ENCODE results near the gene TMEM231. TPM values are rescaled to one million over a fixed set of nuclear protein-coding genes. Genes with fewer than 3 reads are reported as not detected.
"Not testable (repeated sequence)": the region's sequence is repeated elsewhere in the genome, so short reads cannot be mapped to it uniquely, and the experiment has no call there.

TMEM231 gene
- total and polyA plus RNA-seq, 2 experiments from 2014 or later, result 17.1 to 20.3 TPM

DNA sequence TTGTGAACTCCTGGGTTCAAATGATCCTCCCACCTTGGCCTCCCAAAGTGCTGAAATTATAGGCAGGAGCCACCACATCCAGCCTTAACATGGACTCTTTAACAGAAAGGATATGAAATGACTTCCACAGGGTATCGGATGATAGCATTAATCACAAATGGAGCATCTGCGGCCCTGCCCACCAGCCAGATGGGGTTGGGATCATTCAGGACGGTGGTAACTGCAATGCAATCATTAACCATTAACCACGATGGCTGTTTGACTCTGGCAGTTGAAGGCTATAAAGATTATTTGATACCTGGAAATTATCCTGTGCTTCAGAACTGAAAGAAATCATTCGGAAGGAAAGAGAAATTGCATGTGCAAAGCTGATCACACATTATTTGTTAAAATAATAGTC is 14.8 kb downstream of the TMEM231 start:
- H3K4me3 ChIP-seq, result no peak overlapping the region
- H3K36me3 ChIP-seq, result no peaks in the 10 kb centered on the region
- H3K4me1 ChIP-seq (ENCODE audit: low read depth), result no peaks in the 10 kb centered on the region
- no peaks in the 10 kb centered on the region for H3K27me3 ChIP-seq
- no peak overlapping the region for H3K27ac ChIP-seq
- H3K9me3 ChIP-seq (ENCODE audit: low read depth), result no peaks in the 10 kb centered on the region
- DNase-seq (ENCODE audit: low read depth in 1 of 2, low spot score in 1 of 2), result no peak
- TF ChIP-seq, protein P1, sequence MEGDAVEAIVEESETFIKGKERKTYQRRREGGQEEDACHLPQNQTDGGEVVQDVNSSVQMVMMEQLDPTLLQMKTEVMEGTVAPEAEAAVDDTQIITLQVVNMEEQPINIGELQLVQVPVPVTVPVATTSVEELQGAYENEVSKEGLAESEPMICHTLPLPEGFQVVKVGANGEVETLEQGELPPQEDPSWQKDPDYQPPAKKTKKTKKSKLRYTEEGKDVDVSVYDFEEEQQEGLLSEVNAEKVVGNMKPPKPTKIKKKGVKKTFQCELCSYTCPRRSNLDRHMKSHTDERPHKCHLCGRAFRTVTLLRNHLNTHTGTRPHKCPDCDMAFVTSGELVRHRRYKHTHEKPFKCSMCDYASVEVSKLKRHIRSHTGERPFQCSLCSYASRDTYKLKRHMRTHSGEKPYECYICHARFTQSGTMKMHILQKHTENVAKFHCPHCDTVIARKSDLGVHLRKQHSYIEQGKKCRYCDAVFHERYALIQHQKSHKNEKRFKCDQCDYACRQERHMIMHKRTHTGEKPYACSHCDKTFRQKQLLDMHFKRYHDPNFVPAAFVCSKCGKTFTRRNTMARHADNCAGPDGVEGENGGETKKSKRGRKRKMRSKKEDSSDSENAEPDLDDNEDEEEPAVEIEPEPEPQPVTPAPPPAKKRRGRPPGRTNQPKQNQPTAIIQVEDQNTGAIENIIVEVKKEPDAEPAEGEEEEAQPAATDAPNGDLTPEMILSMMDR (IDR thresholded peaks at IDR 0.05; ENCODE audit: low read depth, low read length), result no peak

DNA sequence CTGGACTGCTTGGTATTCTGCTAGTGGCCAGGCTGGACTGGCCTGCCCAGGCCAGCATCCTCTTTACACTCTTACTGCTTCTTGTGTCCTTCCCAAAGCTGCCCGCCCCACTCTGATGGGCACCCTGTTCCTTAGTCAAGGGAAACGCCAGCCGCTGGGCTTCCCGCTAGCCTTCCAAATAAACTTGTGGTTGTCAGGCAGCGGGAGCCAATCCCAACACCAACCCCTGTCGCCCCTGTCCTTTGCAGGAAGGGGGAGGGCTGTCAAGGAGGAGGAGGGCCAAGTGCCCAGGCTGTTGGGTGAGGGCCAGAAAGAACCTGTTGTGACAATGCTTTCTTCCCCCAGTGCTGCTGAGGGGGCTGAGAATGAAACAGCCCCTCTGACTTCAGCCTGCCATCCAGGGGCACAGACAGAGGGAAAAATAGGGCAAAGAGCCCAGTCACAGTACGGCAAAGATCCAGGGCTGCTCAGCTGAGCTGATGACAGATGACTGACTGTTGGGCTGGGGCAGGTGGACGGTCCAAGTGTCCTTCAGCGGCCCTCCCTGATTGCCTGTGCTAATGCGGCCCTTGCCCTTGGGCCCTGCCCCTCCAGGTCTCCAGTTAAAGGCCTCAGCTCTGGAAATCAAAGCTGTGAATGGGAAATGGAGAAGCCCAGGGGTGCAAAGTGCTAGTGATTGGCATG is 17.0 kb downstream of the TMEM231 start:
- not testable (repeated sequence) for H3K27me3 ChIP-seq; H3K4me3 ChIP-seq; DNase-seq (ENCODE audit: low read depth in 1 of 2, low spot score in 1 of 2); H3K27ac ChIP-seq; H3K36me3 ChIP-seq; H3K4me1 ChIP-seq (ENCODE audit: low read depth); H3K9me3 ChIP-seq (ENCODE audit: low read depth)

DNA sequence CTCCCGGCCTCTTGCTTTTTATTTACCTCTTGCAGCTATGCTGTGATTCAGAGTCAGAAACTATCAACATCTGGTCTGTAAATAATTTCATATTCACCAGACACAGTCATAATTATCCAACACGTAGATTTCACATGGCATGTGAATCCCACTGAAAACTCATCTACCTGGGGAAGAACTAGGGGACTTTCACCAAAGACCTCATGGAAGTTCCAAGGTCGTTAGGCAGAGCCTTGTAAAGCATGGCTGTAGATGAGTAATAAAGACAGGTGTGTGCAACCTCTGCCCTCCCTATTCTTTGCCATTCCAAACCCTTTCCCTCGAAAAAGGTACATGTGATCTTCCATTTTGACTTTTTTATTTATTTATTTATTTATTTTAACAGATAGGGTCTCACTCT is 18.3 kb downstream of the TMEM231 start:
- DNase-seq (ENCODE audit: low read depth in 1 of 2, low spot score in 1 of 2), result no peak
- TF ChIP-seq, protein P1 (IDR thresholded peaks at IDR 0.05; ENCODE audit: low read depth, low read length), result no peak
- no peaks in the 10 kb centered on the region for H3K9me3 ChIP-seq (ENCODE audit: low read depth)
- H3K27ac ChIP-seq, result no peak overlapping the region
- no peak overlapping the region for H3K4me3 ChIP-seq
- no peaks in the 10 kb centered on the region for H3K36me3 ChIP-seq
- no peaks in the 10 kb centered on the region for H3K27me3 ChIP-seq
- no peaks in the 10 kb centered on the region for H3K4me1 ChIP-seq (ENCODE audit: low read depth)

DNA sequence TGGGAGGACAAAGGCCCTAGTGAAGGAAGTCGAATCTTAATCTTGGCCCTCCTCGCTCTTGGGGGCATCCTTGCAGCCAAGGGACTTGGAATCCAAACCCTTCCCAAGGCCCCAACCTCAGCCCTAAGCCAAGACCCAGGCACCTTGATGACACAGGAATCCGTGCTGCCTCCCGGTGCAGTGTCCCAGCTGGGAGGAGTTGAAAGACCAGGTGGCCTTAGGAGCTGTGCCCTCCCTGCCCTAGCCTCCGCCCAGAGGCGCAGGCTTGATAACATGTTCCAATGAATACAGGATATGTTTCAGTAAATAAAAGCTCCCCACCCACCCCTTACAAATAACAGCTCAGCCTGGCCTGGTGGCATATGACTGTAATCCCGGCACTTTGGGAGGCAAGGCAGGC is 20.2 kb downstream of the TMEM231 start, which contains the start of gene CHST5:
TSS of gene CHST5 (minus strand) at position 208 of the 400 bp plus-strand sequence. CDS start 5,724 bp downstream, outside the sequence.
- Histone ChIP-seq H3K27ac (no peak within 1 kb of the TSS), H3K36me3 (no peaks in the 10 kb centered on the region), H3K9me3 (ENCODE audit: low read depth) (no peaks in the 10 kb centered on the region), H3K4me3 (no peak within 1 kb of the TSS), H3K27me3 (no peaks in the 10 kb centered on the region), H3K4me1 (ENCODE audit: low read depth) (no peaks in the 10 kb centered on the region)
- TF ChIP-seq, protein P1 (IDR thresholded peaks at IDR 0.05; ENCODE audit: low read depth, low read length), result no peak
- DNase-seq (ENCODE audit: low read depth in 1 of 2, low spot score in 1 of 2), result no peak

DNA sequence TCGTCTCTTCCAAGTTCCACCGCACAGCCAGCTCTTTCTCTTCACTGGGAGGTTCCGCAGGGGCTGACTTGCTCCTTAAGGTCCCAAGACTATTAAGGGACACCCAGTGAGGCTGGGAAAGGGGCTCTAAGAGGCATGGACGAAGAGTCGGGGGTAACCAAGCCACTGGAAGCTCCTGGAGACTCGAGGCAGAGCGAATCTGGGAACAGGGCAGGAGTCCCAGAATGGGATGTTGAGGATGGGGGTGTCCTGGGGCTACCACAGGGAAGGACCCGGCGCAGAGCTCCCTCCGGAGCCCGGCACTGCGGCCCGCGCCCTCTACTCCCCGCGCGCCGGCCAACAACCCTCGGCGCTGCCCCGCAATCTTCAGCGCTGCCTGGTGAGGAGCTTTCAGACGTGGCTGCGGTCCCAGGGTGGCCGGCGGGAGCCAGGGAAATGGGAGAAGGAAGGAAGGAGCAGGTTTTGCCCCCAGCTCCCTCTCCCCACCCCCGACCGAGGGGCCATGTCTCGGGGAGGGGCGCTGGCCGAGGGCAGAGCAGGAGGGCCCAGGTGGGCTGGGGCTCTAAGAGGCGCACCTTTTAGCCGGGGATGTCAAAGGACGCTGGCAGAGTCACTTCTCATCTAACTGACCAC is 20.7 kb downstream of the TMEM231 start:
- Histone ChIP-seq H3K36me3 (no peaks in the 10 kb centered on the region), H3K4me1 (ENCODE audit: low read depth) (no peaks in the 10 kb centered on the region), H3K27ac (no peak overlapping the region), H3K9me3 (ENCODE audit: low read depth) (no peaks in the 10 kb centered on the region), H3K4me3 (no peak overlapping the region), H3K27me3 (no peaks in the 10 kb centered on the region)
- DNase-seq (ENCODE audit: low read depth in 1 of 2, low spot score in 1 of 2), result no peak
- TF ChIP-seq, protein P1 (IDR thresholded peaks at IDR 0.05; ENCODE audit: low read depth, low read length), result no peak

DNA sequence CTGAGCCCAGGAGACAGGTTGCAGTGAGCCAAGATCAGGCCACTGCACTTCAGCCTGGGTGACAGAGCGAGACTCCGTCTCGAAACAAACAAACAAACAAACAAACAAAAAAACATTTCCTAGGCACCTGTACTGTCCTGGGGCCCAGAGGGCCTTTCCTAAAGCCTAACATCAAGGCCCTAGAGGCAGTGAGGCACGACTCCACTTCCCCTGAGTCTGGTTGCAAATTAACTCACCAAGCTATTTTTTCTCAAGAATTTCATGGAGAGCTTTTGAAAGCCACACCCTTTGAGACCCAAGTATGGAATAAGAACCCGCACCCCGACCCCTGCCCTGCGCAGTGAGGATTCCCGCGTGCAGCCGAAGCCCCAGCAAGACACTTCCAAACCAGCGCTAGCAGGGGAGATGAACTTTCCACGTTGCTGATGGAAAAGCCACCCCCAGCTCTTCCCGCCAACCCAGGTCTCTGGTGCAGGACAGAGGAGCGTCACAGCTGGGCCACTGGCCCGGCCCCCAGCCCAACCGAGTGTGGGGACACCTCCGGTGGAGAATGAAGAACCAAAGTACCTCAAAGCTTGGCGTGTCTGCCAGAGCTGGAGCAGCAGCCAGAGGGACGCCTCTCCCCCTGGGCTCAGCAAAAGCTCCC is 21.4 kb downstream of the TMEM231 start:
- no peak for DNase-seq (ENCODE audit: low read depth in 1 of 2, low spot score in 1 of 2)

More for the DNA sequence above, 21.4 kb downstream of the TMEM231 start:
- Histone ChIP-seq H3K4me3 (no peak overlapping the region), H3K4me1 (ENCODE audit: low read depth) (no peaks in the 10 kb centered on the region), H3K36me3 (no peaks in the 10 kb centered on the region), H3K9me3 (ENCODE audit: low read depth) (no peaks in the 10 kb centered on the region), H3K27ac (no peak overlapping the region), H3K27me3 (no peaks in the 10 kb centered on the region)
- TF ChIP-seq, protein P1 (IDR thresholded peaks at IDR 0.05; ENCODE audit: low read depth, low read length), result no peak

Data from cardiac muscle cell (in vitro differentiated cells and primary cell).